Uterus (tissue), 4 donors: ENCODE results near the gene FUNDC1. TPM values are rescaled to one million over a fixed set of nuclear protein-coding genes. Genes with fewer than 3 reads are reported as not detected.

Source experiments
- DNase-seq, 2 donors: peaks; one replicate each; pipeline ENCODE4 v3.0.0-alpha.2; 2019 to 2020
- H3K27ac ChIP-seq, 2 donors: fragments of 200-600 bp; sonication (generic); 1 replicate in 1 of 2; 2 replicates in 1 of 2; pipeline ENCODE4 v1.5.1; 2016 to 2018
- H3K27me3 ChIP-seq, 2 donors: fragments of 200-600 bp; sonication (generic); one replicate each; pipeline ENCODE4 v1.5.1; 2018 to 2019; ENCODE audit warnings: control low read depth in 1 of 2
- H3K36me3 ChIP-seq, 2 donors: fragments of 200-600 bp; sonication (generic); one replicate each; pipeline ENCODE4 v1.5.1; 2019; ENCODE audit warnings: control low read depth in 1 of 2
- H3K4me1 ChIP-seq, 2 donors: fragments of 200-600 bp; sonication (generic); one replicate each; pipeline ENCODE4 v1.5.1; 2018 to 2019; ENCODE audit warnings: control low read depth in 1 of 2
- H3K4me3 ChIP-seq, 2 donors: fragments of 200-600 bp; sonication (generic); 1 replicate in 1 of 2; 2 replicates in 1 of 2; pipeline ENCODE4 v1.5.1; 2018 to 2019; ENCODE audit warnings: mild to moderate bottlenecking in 1 of 2
- H3K9me3 ChIP-seq, 2 donors: fragments of 200-600 bp; sonication (generic); one replicate each; pipeline ENCODE4 v1.5.1; 2019; ENCODE audit warnings: control low read depth in 1 of 2
- POLR2A ChIP-seq, 2 donors: fragments of 450-650 bp; IDR thresholded peaks; one replicate each; pipeline ENCODE4 v1.6.1; 2016; ENCODE audit warnings: antibody characterized with exemption in 2 of 2, mild to moderate bottlenecking in 1 of 2, moderate library complexity in 1 of 2
- intact Hi-C: fragments of 100-400 bp; cut with DNase I; formaldehyde crosslinking; loops from one replicate; pipeline ENCODE4 v1.15.1; 2023; ENCODE audit warnings: low total_unique reads
- total RNA-seq, 4 donors: library from RNA; depleted of rRNA in 3 of 4; stranded (reverse); fragments of >200 nt in 3 of 4; gene quantifications; one replicate each; pipeline versions ENCODE4 v1.1.0 to v1.2.4, GENCODE V29; 2014 to 2023
- TF ChIP-seq, protein P1 (sequence below), 4 experiments: fragments of 200-600 bp in 2 of 4; fragments of 450-650 bp in 2 of 4; sonication (generic) in 2 of 4; IDR thresholded peaks; one replicate each; pipeline ENCODE4 v1.5.1; 2016 to 2019; ENCODE audit warnings: antibody characterized with exemption in 4 of 4, mild to moderate bottlenecking in 2 of 4, moderate library complexity in 1 of 4
- donor health status: DM: yes; HTN: yes; CAD: no.

Gene FUNDC1
- total RNA-seq, 4 donors from 2014 or later: 4.9 to 13.2 (median 8.8) TPM

DNA sequence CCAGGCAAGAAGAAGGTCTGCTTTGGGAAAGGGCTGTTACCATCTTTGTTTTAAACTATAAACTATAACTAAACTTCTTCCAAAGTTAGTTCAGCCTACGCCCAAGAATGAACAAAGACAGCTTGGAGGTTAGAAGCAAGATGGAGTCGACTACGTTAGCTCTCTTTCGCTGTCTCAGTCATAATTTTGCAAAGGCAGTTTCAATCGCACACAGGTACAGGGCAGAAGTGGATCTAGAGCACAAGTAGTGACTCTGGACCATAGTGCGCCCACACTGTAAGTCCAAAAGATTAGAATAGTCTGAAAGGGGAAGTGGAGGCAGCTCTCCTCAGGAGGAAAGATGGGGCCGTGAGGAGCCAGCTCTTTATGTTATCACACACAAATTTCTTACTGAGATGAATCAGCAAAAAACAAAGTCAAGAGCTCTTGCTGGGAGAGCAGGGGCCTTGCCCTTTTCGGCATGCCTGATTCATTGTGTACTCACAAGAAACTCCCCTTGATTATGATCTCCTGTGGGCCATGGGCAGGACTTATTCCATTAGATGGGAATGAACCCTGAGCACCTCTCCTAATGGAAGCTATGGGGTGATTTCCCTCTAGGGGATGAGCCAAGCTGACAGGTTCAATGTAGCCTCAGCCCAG, 58.6 kb downstream of the FUNDC1 start:
- Histone ChIP-seq H3K36me3 (no peaks in the 10 kb centered on the region), H3K4me1 (no peaks in the 10 kb centered on the region), H3K27ac (no peak overlapping the region), H3K4me3 (no peak overlapping the region), H3K9me3 (no peaks in the 10 kb centered on the region), H3K27me3 (no peaks in the 10 kb centered on the region)
- intact Hi-C loops: no loop called here
- TF ChIP-seq POLR2A (IDR thresholded peaks at IDR 0.05): no peak
- TF ChIP-seq, protein P1, sequence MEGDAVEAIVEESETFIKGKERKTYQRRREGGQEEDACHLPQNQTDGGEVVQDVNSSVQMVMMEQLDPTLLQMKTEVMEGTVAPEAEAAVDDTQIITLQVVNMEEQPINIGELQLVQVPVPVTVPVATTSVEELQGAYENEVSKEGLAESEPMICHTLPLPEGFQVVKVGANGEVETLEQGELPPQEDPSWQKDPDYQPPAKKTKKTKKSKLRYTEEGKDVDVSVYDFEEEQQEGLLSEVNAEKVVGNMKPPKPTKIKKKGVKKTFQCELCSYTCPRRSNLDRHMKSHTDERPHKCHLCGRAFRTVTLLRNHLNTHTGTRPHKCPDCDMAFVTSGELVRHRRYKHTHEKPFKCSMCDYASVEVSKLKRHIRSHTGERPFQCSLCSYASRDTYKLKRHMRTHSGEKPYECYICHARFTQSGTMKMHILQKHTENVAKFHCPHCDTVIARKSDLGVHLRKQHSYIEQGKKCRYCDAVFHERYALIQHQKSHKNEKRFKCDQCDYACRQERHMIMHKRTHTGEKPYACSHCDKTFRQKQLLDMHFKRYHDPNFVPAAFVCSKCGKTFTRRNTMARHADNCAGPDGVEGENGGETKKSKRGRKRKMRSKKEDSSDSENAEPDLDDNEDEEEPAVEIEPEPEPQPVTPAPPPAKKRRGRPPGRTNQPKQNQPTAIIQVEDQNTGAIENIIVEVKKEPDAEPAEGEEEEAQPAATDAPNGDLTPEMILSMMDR (IDR thresholded peaks at IDR 0.05): no peak
- DNase-seq: no peak

DNA sequence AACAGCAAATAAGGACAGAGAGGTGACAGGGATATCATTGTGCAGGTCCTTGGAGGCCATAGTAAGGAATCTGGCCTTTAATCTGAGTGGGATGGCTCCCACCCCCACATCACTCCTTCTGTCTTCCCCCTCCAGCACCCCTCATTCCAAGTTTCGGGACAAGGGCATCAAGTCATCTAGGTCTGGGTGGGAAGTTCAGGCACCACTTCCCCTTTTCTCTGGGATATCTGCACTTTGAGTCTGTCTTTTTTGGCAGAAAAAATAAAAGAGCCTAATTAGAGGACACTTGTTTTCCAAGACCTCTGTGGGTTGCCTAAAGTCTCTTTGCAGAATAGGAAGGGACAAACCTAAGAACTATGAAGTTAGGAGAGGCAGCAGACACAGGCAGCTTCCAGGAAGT, 60.1 kb downstream of the FUNDC1 start:
- no peak for DNase-seq
- Histone ChIP-seq H3K4me1 (no peaks in the 10 kb centered on the region), H3K9me3 (no peaks in the 10 kb centered on the region), H3K27ac (no peak overlapping the region), H3K36me3 (no peaks in the 10 kb centered on the region), H3K27me3 (no peaks in the 10 kb centered on the region), H3K4me3 (no peak overlapping the region)
- TF ChIP-seq POLR2A (IDR thresholded peaks at IDR 0.05): no peak
- intact Hi-C loops: no loop called here

DNA sequence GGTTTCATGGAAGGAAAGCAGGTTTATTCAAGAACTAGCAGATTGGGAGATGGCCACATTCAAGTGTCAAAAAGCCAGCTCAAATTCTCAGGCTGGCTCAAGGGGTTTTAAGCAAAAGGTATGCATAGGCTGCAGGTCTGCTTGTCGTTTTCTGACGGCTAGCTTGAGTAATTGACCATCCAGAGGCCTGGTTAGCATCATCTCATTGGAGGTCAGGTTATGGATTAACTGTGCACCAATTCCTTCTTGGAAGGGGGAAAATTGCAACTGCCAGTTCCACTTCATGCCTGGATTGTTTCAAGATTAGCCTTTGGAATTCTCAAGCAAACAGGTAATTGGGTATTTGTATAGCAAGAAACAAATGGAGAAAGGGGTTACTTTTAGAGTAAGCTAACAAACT, 62.1 kb downstream of the FUNDC1 start:
- no peak overlapping the region for H3K4me3 ChIP-seq
- intact Hi-C loops: no loop called here
- TF ChIP-seq POLR2A (IDR thresholded peaks at IDR 0.05): no peak
- TF ChIP-seq, protein P1 (IDR thresholded peaks at IDR 0.05): no peak
- no peak for DNase-seq
- no peaks in the 10 kb centered on the region for H3K9me3 ChIP-seq
- no peak overlapping the region for H3K27ac ChIP-seq
- H3K4me1 ChIP-seq: no peaks in the 10 kb centered on the region
- no peaks in the 10 kb centered on the region for H3K36me3 ChIP-seq
- H3K27me3 ChIP-seq: no peaks in the 10 kb centered on the region

DNA sequence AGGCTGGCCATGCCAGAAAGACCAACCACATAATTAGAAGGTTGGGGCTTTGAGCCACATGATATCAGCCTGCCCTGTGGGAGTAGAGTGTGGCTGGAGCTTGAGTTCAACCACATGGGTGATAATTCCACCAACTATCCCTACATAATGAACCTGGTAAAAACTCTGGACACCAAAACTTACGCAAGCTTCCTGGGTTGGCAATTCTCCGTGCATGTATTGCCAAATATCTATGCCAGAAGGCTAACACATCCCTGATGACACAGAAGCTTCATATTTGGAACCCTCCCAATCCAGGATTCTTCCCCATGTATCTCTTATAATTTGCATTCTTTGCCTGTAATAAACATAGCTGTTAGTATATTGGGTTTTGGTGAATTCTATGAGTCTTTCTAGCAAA, 68.2 kb downstream of the FUNDC1 start:
- TF ChIP-seq, protein P1 (IDR thresholded peaks at IDR 0.05): no peak
- TF ChIP-seq POLR2A (IDR thresholded peaks at IDR 0.05): no peak
- no peak for DNase-seq
- no peaks in the 10 kb centered on the region for H3K27me3 ChIP-seq
- H3K4me3 ChIP-seq: no peak overlapping the region
- H3K9me3 ChIP-seq: no peaks in the 10 kb centered on the region
- no peaks in the 10 kb centered on the region for H3K4me1 ChIP-seq
- no peaks in the 10 kb centered on the region for H3K36me3 ChIP-seq
- intact Hi-C loops: no loop called here
- no peak overlapping the region for H3K27ac ChIP-seq

Other genes with a start within 250 kb of the FUNDC1 start
- 1 to 10 TPM in 3 of 4 donors, under 1 TPM in 1; 0.59 to 6.4 (median 4.1) TPM for gene EFHC2, start 199.2 kb downstream of the FUNDC1 start, total RNA-seq